Esophagus muscularis mucosa (tissue), 4 donors: ENCODE data around the gene SLC25A10. TPM values are rescaled to one million over a fixed set of nuclear protein-coding genes. Genes with fewer than 3 reads are reported as not detected.

Experiments used
- DNase-seq: peaks from one replicate; pipeline ENCODE4 v3.0.0-alpha.2; 2017; ENCODE audit errors: extremely low spot score
- H3K27ac ChIP-seq, 4 donors: fragments of 200-600 bp; sonication (generic); replicated peaks in 1 of 4; 1 replicate in 3 of 4; 2 replicates in 1 of 4; pipeline ENCODE4 v1.5.1; 2016 to 2019; ENCODE audit warnings: mild to moderate bottlenecking in 1 of 4
- H3K27me3 ChIP-seq, 4 donors: fragments of 200-600 bp; sonication (generic); one replicate each; pipeline versions ENCODE4 v1.5.1 to v1.6.0; 2016 to 2019
- H3K36me3 ChIP-seq, 4 donors: fragments of 200-600 bp; sonication (generic); one replicate each; pipeline ENCODE4 v1.5.1; 2016 to 2019
- H3K4me1 ChIP-seq, 4 donors: fragments of 200-600 bp; sonication (generic); one replicate each; pipeline ENCODE4 v1.5.1; 2016 to 2019
- H3K4me3 ChIP-seq, 4 donors: fragments of 200-600 bp; sonication (generic); 1 replicate in 2 of 4; 2 replicates in 2 of 4; pipeline ENCODE4 v1.5.1; 2016 to 2019; ENCODE audit warnings: mild to moderate bottlenecking in 4 of 4, moderate library complexity in 1 of 4
- H3K9me3 ChIP-seq, 4 donors: fragments of 200-600 bp; sonication (generic); 1 replicate in 3 of 4; 2 replicates in 1 of 4; pipeline ENCODE4 v1.5.1; 2016 to 2019
- CTCF ChIP-seq, 3 experiments: fragments of 200-600 bp in 2 of 3; fragments of 450-650 bp in 1 of 3; sonication (generic) in 2 of 3; IDR thresholded peaks; one replicate each; pipeline ENCODE4 v1.5.1; 2017 to 2019; ENCODE audit warnings: antibody characterized with exemption in 3 of 3, mild to moderate bottlenecking in 2 of 3, moderate library complexity in 1 of 3
- EP300 ChIP-seq: sonication (generic); formaldehyde crosslinking; IDR thresholded peaks from one replicate; pipeline ENCODE4 v1.6.1; 2017; ENCODE audit warnings: antibody characterized with exemption
- POLR2A ChIP-seq: fragments of 450-650 bp; IDR thresholded peaks from one replicate; pipeline ENCODE4 v1.6.1; 2017; ENCODE audit warnings: antibody characterized with exemption, moderate library complexity, mild to moderate bottlenecking, low read depth
- POLR2AphosphoS5 ChIP-seq, 2 donors: sonication (generic); formaldehyde crosslinking; IDR thresholded peaks; one replicate each; pipeline ENCODE4 v1.6.1; 2017; ENCODE audit warnings: antibody characterized with exemption in 2 of 2
- WGBS: methylation state at CpG from one replicate; pipeline ENCODE4 v1.1.5; 2018; 5-methylcytosine and 5-hydroxymethylcytosine counted together
- intact Hi-C: fragments of 100-400 bp; cut with DNase I; formaldehyde crosslinking; loops from one replicate; pipeline ENCODE4 v1.15.1; 2023
- total RNA-seq, 4 donors: library from RNA; depleted of rRNA; stranded (reverse); fragments of >200 nt; gene quantifications; one replicate each; pipeline versions ENCODE4 v1.1.0 to v1.2.1, GENCODE V29; 2016

SLC25A10 gene
- total RNA-seq, 4 donors from 2014 or later, result 2.1 to 5.5 (median 4.8) TPM

GRCh38 chr17:81684442-81684911 is 27.6 kb upstream of the SLC25A10 start:
- 7% methylated on average over 7 of the region's 16 CpGs for WGBS
- intact Hi-C loops, result no loop called here
- no peak for DNase-seq
- no peaks in the 10 kb centered on the region for H3K27me3 ChIP-seq
- TF ChIP-seq POLR2AphosphoS5 (IDR thresholded peaks at IDR 0.05), result no peak
- TF ChIP-seq EP300, result no peak
- TF ChIP-seq CTCF (IDR thresholded peaks at IDR 0.05), result no peak
- TF ChIP-seq POLR2A, result no peak
- peak overlapping the region; percentile 69 to 100 (median 98) for H3K4me3 ChIP-seq
- H3K9me3 ChIP-seq, result no peaks in the 10 kb centered on the region
- peaks cover 32 to 62% (median 49%) of the 10 kb centered on the region in 4 donors for H3K36me3 ChIP-seq
- peak overlapping the region; percentile 79 to 91 (median 88) for H3K27ac ChIP-seq
- peaks cover 26 to 47% (median 39%) of the 10 kb centered on the region in 4 donors for H3K4me1 ChIP-seq

DNA sequence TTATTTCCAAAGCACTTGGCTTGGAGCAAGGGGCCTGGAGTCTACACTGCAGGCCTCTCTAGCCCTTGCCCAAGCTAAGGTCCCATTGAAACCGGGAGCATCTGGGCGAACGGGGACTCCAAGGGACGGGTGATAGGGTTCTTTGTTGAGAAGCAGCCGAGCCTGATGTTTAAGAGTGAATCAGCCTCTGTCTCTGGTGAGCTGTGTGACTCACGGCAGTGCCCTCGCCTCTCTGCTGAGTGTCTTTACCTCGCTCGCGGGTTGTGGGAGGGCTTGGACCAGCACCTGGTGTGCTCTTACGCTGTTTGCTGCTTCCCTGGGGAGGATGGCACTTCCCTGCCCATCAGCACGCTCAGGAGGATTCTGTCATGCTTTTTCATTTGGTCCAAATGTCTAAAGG is 27.0 kb upstream of the SLC25A10 start:
- Histone ChIP-seq H3K27ac (peak overlapping the region in 2 of 4 donors; percentile 79 to 91), H3K36me3 (peaks cover 32 to 67% (median 56%) of the 10 kb centered on the region in 4 donors), H3K27me3 (no peaks in the 10 kb centered on the region), H3K9me3 (no peaks in the 10 kb centered on the region), H3K4me3 (peak overlapping the region; percentile 69 to 100 (median 98)), H3K4me1 (peaks cover 23 to 47% (median 39%) of the 10 kb centered on the region in 4 donors)
- no peak for DNase-seq
- TF ChIP-seq POLR2AphosphoS5 (IDR thresholded peaks at IDR 0.05), result no peak
- TF ChIP-seq EP300, result no peak
- no peak for TF ChIP-seq CTCF (IDR thresholded peaks at IDR 0.05)
- TF ChIP-seq POLR2A, result no peak
- intact Hi-C loops, result no loop called here
- 78% methylated on average over 10 of the region's 12 CpGs for WGBS

DNA sequence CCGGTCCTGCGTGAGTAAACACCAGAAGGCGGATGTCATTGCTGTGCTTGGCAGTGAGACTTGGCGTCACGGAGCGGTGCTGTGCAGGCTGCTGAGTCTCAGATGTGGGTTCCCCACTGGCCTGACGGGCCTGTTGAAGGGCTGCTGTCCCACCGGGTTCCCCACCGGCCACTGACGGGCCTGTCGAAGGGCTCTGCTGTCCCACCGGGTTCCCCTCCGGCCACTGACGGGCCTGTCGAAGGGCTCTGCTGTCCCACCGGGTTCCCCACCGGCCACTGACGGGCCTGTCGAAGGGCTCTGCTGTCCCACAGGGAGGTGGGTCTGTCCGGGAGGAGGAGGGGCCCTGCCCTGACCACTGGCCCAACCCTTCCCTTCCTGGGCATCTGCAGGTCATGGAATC is 25.5 kb upstream of the SLC25A10 start:
- no peak overlapping the region for H3K4me3 ChIP-seq
- WGBS, result 92% methylated on average over 7 of the region's 20 CpGs
- TF ChIP-seq EP300 (no peak), CTCF (IDR thresholded peaks at IDR 0.05) (no peak), POLR2A (no peak), POLR2AphosphoS5 (IDR thresholded peaks at IDR 0.05) (no peak)
- DNase-seq, result no peak
- no peaks in the 10 kb centered on the region for H3K9me3 ChIP-seq
- H3K27ac ChIP-seq, result no peak overlapping the region
- intact Hi-C loops, result no loop called here
- peaks cover 23 to 44% (median 38%) of the 10 kb centered on the region in 4 donors for H3K4me1 ChIP-seq
- peaks cover 44 to 67% (median 65%) of the 10 kb centered on the region in 4 donors for H3K36me3 ChIP-seq
- H3K27me3 ChIP-seq, result no peaks in the 10 kb centered on the region

GRCh38 chr17:81687770-81688541 is 24.1 kb upstream of the SLC25A10 start:
- Histone ChIP-seq H3K4me1 (peaks cover 15 to 30% (median 24%) of the 10 kb centered on the region in 4 donors), H3K4me3 (no peak overlapping the region), H3K27me3 (no peaks in the 10 kb centered on the region), H3K9me3 (no peaks in the 10 kb centered on the region), H3K27ac (no peak overlapping the region), H3K36me3 (peaks cover 54 to 79% (median 76%) of the 10 kb centered on the region in 4 donors)
- WGBS, result 90% methylated on average over 41 of the region's 41 CpGs
- intact Hi-C loops, result no loop called here
- no peak for TF ChIP-seq POLR2AphosphoS5 (IDR thresholded peaks at IDR 0.05)
- TF ChIP-seq CTCF (IDR thresholded peaks at IDR 0.05), result no peak
- no peak for TF ChIP-seq EP300
- TF ChIP-seq POLR2A, result no peak
- no peak for DNase-seq
